H1 (cell line): Measurements from ENCODE around the gene P4HA3. TPM values are rescaled to one million over a fixed set of nuclear protein-coding genes. Genes with fewer than 3 reads are reported as not detected.

Experiments used
- CTCF ChIA-PET: fragments of 300-600 bp; sonication (Branson Sonifier 250); formaldehyde crosslinking; loops from one replicate; lab custom pipeline; 2021; ENCODE audit not compliant: partially characterized antibody; lab: Charles Lee
- POLR2A ChIA-PET: fragments of 300-600 bp; sonication (Branson Sonifier 250); formaldehyde crosslinking; loops from one replicate; lab custom pipeline; 2021; ENCODE audit warnings: inconsistent platforms; ENCODE audit not compliant: partially characterized antibody; lab: Charles Lee
- DNase-seq, 2 experiments: peaks; one replicate each; pipeline versions ENCODE4 v3.0.0 to v3.0.0-alpha.2; 2010 to 2022; ENCODE audit warnings: low spot score in 2 of 2, low read depth in 1 of 2, mixed read lengths in 1 of 2
- FAIRE-seq: peaks from 2 replicates; lab custom pipeline; 2011; peaks lifted over from hg19 to GRCh38; lab: Jason Lieb, UNC
- H2AFZ ChIP-seq: 2 replicates; pipeline ENCODE4 v1.8.1; 2012; ENCODE audit warnings: low read length, inconsistent platforms
- H2AK5ac ChIP-seq: 2 replicates; pipeline ENCODE4 v1.6.1; 2013; ENCODE audit warnings: low read depth, low read length
- H2BK120ac ChIP-seq: replicated peaks from 2 replicates; pipeline ENCODE3; 2013; ENCODE audit warnings: low read depth, low read length, inconsistent platforms
- H2BK12ac ChIP-seq: 2 replicates; pipeline ENCODE4 v1.6.1; 2013; ENCODE audit warnings: low read depth, low read length
- H2BK15ac ChIP-seq: 2 replicates; pipeline ENCODE4 v1.6.1; 2013; ENCODE audit warnings: low read length
- H2BK20ac ChIP-seq: 2 replicates; pipeline ENCODE4 v1.6.1; 2013; ENCODE audit warnings: low read length
- H2BK5ac ChIP-seq: 2 replicates; pipeline ENCODE4 v1.6.1; 2013; ENCODE audit warnings: low read depth, low read length
- H3K14ac ChIP-seq: 2 replicates; pipeline ENCODE4 v1.6.1; 2013; ENCODE audit warnings: inconsistent platforms; ENCODE audit not compliant: insufficient read length
- H3K18ac ChIP-seq: 2 replicates; pipeline ENCODE4 v1.6.1; 2013; ENCODE audit warnings: low read length; ENCODE audit errors: extremely low read depth
- H3K23ac ChIP-seq: 2 replicates; pipeline ENCODE4 v1.6.1; 2013; ENCODE audit warnings: inconsistent platforms; ENCODE audit not compliant: insufficient read length
- H3K23me2 ChIP-seq: 2 replicates; pipeline ENCODE4 v1.6.1; 2013; ENCODE audit warnings: low read depth, low read length
- H3K27ac ChIP-seq: 2 replicates; pipeline ENCODE4 v1.6.1; 2011; ENCODE audit warnings: low read depth, low read length, inconsistent platforms
- H3K27me3 ChIP-seq, 4 experiments: replicated peaks in 1 of 4; 1 replicate in 1 of 4; 2 replicates in 3 of 4; pipeline versions ENCODE4 v1.6.1 to v1.8.1; 2011 to 2013; ENCODE audit warnings: low read length in 3 of 4, mild to moderate bottlenecking in 3 of 4, inconsistent platforms in 2 of 4, mixed read lengths in 2 of 4, moderate library complexity in 1 of 4; ENCODE audit not compliant: control insufficient read depth in 3 of 4, insufficient read depth in 3 of 4; ENCODE audit errors: extremely low read depth in 1 of 4
- H3K36me3 ChIP-seq, 4 experiments: 2 replicates each; pipeline versions ENCODE4 v1.6.1 to v1.8.1; 2011 to 2013; ENCODE audit warnings: mild to moderate bottlenecking in 4 of 4, low read length in 3 of 4, moderate library complexity in 2 of 4, control low read depth in 1 of 4, inconsistent platforms in 1 of 4; ENCODE audit not compliant: insufficient read depth in 4 of 4, control insufficient read depth in 2 of 4
- H3K4ac ChIP-seq: replicated peaks from 2 replicates; pipeline ENCODE3; 2013; ENCODE audit warnings: low read length, low read depth, mixed read lengths, inconsistent platforms; ENCODE audit not compliant: insufficient read length
- H3K4me1 ChIP-seq, 4 experiments: replicated peaks in 1 of 4; 1 replicate in 1 of 4; 2 replicates in 3 of 4; pipeline versions ENCODE4 v1.6.1 to v1.8.1; 2011 to 2013; ENCODE audit warnings: low read length in 3 of 4, inconsistent platforms in 2 of 4, mixed read lengths in 1 of 4; ENCODE audit not compliant: insufficient read depth in 4 of 4, control insufficient read depth in 3 of 4
- H3K4me2 ChIP-seq, 2 experiments: 2 replicates each; pipeline versions ENCODE4 v1.6.1 to v1.8.1; 2011 to 2013; ENCODE audit warnings: low read depth in 2 of 2, low read length in 2 of 2, control low read depth in 1 of 2, inconsistent platforms in 1 of 2, mild to moderate bottlenecking in 1 of 2; ENCODE audit not compliant: insufficient read depth in 1 of 2
- H3K4me3 ChIP-seq, 4 experiments: fragments of 200-600, 300-600 bp in 1 of 4; sonication (generic), shearing (Covaris generic), sonication (Bioruptor Twin) in 1 of 4; 2 replicates each; pipeline versions ENCODE4 v1.5.1 to v1.8.1; 2011 to 2016; ENCODE audit warnings: low read length in 4 of 4, low read depth in 3 of 4, control low read depth in 2 of 4, inconsistent platforms in 2 of 4, mild to moderate bottlenecking in 2 of 4, mixed read lengths in 1 of 4, moderate library complexity in 1 of 4; ENCODE audit not compliant: insufficient read depth in 2 of 4; ENCODE audit errors: extremely low read depth in 1 of 4
- H3K56ac ChIP-seq: replicated peaks from 2 replicates; pipeline ENCODE3; 2013; ENCODE audit warnings: low read depth, mild to moderate bottlenecking, mixed read lengths, low read length, inconsistent platforms; ENCODE audit not compliant: insufficient read length
- H3K79me1 ChIP-seq: 2 replicates; pipeline ENCODE4 v1.6.1; 2013; ENCODE audit warnings: low read depth, low read length, control low read depth
- H3K79me2 ChIP-seq, 2 experiments: 2 replicates each; pipeline versions ENCODE4 v1.6.1 to v1.8.1; 2012 to 2013; ENCODE audit warnings: low read length in 2 of 2, mild to moderate bottlenecking in 2 of 2, inconsistent platforms in 1 of 2; ENCODE audit not compliant: insufficient read depth in 2 of 2, control insufficient read depth in 1 of 2
- H3K9ac ChIP-seq, 4 experiments: replicated peaks in 1 of 4; 1 replicate in 1 of 4; 2 replicates in 3 of 4; pipeline versions ENCODE4 v1.6.1 to v1.8.1; 2011 to 2013; ENCODE audit warnings: low read depth in 3 of 4, low read length in 3 of 4, control low read depth in 2 of 4, mild to moderate bottlenecking in 2 of 4, moderate library complexity in 2 of 4, inconsistent platforms in 1 of 4; ENCODE audit errors: extremely low read depth in 1 of 4
- H3K9me3 ChIP-seq, 2 experiments: 2 replicates each; pipeline versions ENCODE4 v1.6.1 to v1.8.1; 2012 to 2013; ENCODE audit warnings: mild to moderate bottlenecking in 2 of 2, moderate library complexity in 2 of 2, control low read depth in 1 of 2, inconsistent platforms in 1 of 2, low read depth in 1 of 2, low read length in 1 of 2, mixed read lengths in 1 of 2; ENCODE audit not compliant: insufficient read depth in 2 of 2
- H4K20me1 ChIP-seq, 2 experiments: replicated peaks in 1 of 2; 2 replicates each; pipeline versions ENCODE3 to v1.8.1; 2011 to 2013; ENCODE audit warnings: inconsistent platforms in 2 of 2, low read length in 2 of 2, mild to moderate bottlenecking in 1 of 2; ENCODE audit not compliant: insufficient read depth in 2 of 2, control insufficient read depth in 1 of 2
- H4K5ac ChIP-seq: 2 replicates; pipeline ENCODE4 v1.6.1; 2013; ENCODE audit warnings: low read length, low read depth, mixed read lengths, inconsistent platforms; ENCODE audit not compliant: insufficient read length
- H4K8ac ChIP-seq: 2 replicates; pipeline ENCODE4 v1.8.0; 2013; ENCODE audit warnings: mild to moderate bottlenecking, moderate library complexity, low read length, inconsistent platforms; ENCODE audit not compliant: insufficient read depth; ENCODE audit errors: extremely low read depth
- H4K91ac ChIP-seq: replicated peaks from 2 replicates; pipeline ENCODE3; 2013; ENCODE audit warnings: low read length, mixed read lengths, inconsistent platforms; ENCODE audit not compliant: insufficient read length
- CBX5 ChIP-seq: fragments of 300-800, 300-1000 bp; sonication (generic); IDR thresholded peaks from 2 replicates; pipeline ENCODE4 v1.7.1; 2016; ENCODE audit warnings: antibody characterized with exemption, low read length, low read depth
- SP2 ChIP-seq: IDR thresholded peaks from 2 replicates; pipeline ENCODE4 v1.6.1; 2012; ENCODE audit warnings: mild to moderate bottlenecking, low read length, inconsistent platforms
- TAF1 ChIP-seq: IDR thresholded peaks from 2 replicates; pipeline ENCODE4 v1.6.1; 2011; ENCODE audit warnings: mild to moderate bottlenecking, low read depth, low read length
- TAF7 ChIP-seq: optimal IDR thresholded peaks from 2 replicates; pipeline ENCODE3; 2011; ENCODE audit warnings: low read depth, mild to moderate bottlenecking, inconsistent platforms, low read length, moderate library complexity, borderline replicate concordance
- TBP ChIP-seq: IDR thresholded peaks from 2 replicates; pipeline ENCODE4 v1.6.1; 2011; ENCODE audit warnings: low read depth, low read length, improper control_type of control experiment
- polyA plus RNA-seq, 7 experiments: library from polyadenylated mRNA; depleted of rRNA in 3 of 7; stranded (reverse) in 5 of 7; unstranded in 2 of 7; fragments of >200 nt in 5 of 7; fragments of 200-250 nt in 2 of 7; gene quantifications; 1 replicate in 5 of 7; 2 replicates in 1 of 7; 4 replicates in 1 of 7; pipeline versions ENCODE4 v1.2.1 to v1.2.3, GENCODE V29; 2011 to 2013; ENCODE audit warnings: missing spikeins in 2 of 7, mixed read lengths in 2 of 7
- total RNA-seq: library from RNA; stranded (reverse); fragmentation: NEBNext Ultra II Directional; extraction: Animal tissue kit (Norgen Biotek cat#: 25700); gene quantifications from 2 replicates; pipeline ENCODE4 v1.2.1, GENCODE V29; 2021

The P4HA3 gene
- total and polyA plus RNA-seq, 2 of the 8 experiments (the other 6 are each of a cell fraction or from before 2014, with no cell fraction given): 0.06 TPM; not detected in 1

DNA sequence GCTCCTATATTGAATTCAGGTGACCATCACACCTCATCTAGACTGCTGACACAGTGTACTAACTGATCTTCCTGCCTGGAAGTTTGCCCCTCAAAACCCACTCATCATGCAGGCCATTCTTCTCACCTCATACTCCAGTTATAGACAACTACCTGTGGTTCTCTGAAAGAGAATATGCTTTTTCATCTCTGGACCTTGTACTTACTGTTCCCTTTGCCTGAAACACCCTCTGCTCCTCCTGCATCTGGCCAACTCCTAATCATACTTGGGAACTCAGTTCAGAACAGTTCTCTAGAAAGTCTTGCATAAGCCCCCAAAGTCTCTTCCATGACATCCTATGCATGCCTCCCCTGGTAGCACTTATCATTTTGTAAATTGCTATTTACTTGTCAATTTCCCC lies 28.2 kb upstream of the P4HA3 start:
- Histone ChIP-seq H2AFZ (no peak overlapping the region), H2AK5ac (no peak overlapping the region), H2BK120ac (no peak overlapping the region), H3K79me1 (no peaks in the 10 kb centered on the region), H3K23ac (no peak overlapping the region), H3K27me3 (no peaks in the 10 kb centered on the region), H3K36me3 (peaks cover 3 to 29% (median 9%) of the 10 kb centered on the region in 4 experiments; a peak in 6 of 8 replicates), H3K4me1 (no peaks in the 10 kb centered on the region), H2BK15ac (no peak overlapping the region), H4K91ac (no peak overlapping the region), H2BK12ac (no peak overlapping the region), H3K23me2 (no peaks in the 10 kb centered on the region), H2BK20ac (no peak overlapping the region)
- POLR2A ChIA-PET: no interaction called here
- no peak for DNase-seq
- FAIRE-seq: no peak
- no peak for TF ChIP-seq SP2
- TF ChIP-seq TAF7: no peak
- no peak for TF ChIP-seq TBP
- TF ChIP-seq TAF1: no peak
- no peak for TF ChIP-seq CBX5
- TF ChIP-seq, all 59 proteins: peak for 0
- no peak overlapping the region for H3K18ac ChIP-seq
- no peak overlapping the region for H3K9ac ChIP-seq
- CTCF ChIA-PET: no interaction called here
- no peak overlapping the region for H3K4ac ChIP-seq
- no peak overlapping the region for H3K4me3 ChIP-seq
- H4K20me1 ChIP-seq: peaks cover 0 to 3% of the 10 kb centered on the region in 2 experiments
- no peak overlapping the region for H2BK5ac ChIP-seq
- H3K9me3 ChIP-seq: no peaks in the 10 kb centered on the region
- H4K8ac ChIP-seq: no peak overlapping the region
- H3K56ac ChIP-seq: no peak overlapping the region
- H4K5ac ChIP-seq: no peak overlapping the region
- H3K14ac ChIP-seq: no peak overlapping the region
- no peak overlapping the region for H3K27ac ChIP-seq
- H3K79me2 ChIP-seq: no peaks in the 10 kb centered on the region
- H3K4me2 ChIP-seq: no peak overlapping the region
